Spleen (tissue), 11 donors: ENCODE measurements around the gene LRRC57. TPM values are rescaled to one million over a fixed set of nuclear protein-coding genes. Genes with fewer than 3 reads are reported as not detected.

Experiments
- DNase-seq: peaks from one replicate; pipeline ENCODE4 v3.0.0-alpha.2; 2020
- H3K27ac ChIP-seq, 8 donors: fragments of 200-600 bp; sonication (generic) in 7 of 8; 1 replicate in 4 of 8; 2 replicates in 4 of 8; pipeline versions ENCODE4 v1.5.0 to v1.8.0; 2016 to 2021; ENCODE audit warnings: inconsistent platforms in 4 of 8, mild to moderate bottlenecking in 4 of 8, moderate library complexity in 1 of 8
- H3K27me3 ChIP-seq, 7 donors: fragments of 200-600 bp; sonication (generic) in 6 of 7; replicated peaks in 1 of 7; 1 replicate in 4 of 7; 2 replicates in 3 of 7; pipeline versions ENCODE4 v1.5.0 to v1.8.0; 2016 to 2021; ENCODE audit warnings: inconsistent platforms in 3 of 7, mild to moderate bottlenecking in 1 of 7
- H3K36me3 ChIP-seq, 6 donors: fragments of 200-600 bp; sonication (generic) in 5 of 6; 1 replicate in 4 of 6; 2 replicates in 2 of 6; pipeline versions ENCODE4 v1.5.0 to v1.8.0; 2016 to 2021; ENCODE audit warnings: inconsistent platforms in 2 of 6
- H3K4me1 ChIP-seq, 6 donors: fragments of 200-600 bp; sonication (generic) in 5 of 6; 1 replicate in 3 of 6; 2 replicates in 3 of 6; pipeline versions ENCODE4 v1.5.0 to v1.8.0; 2016 to 2021; ENCODE audit warnings: inconsistent platforms in 3 of 6
- H3K4me3 ChIP-seq, 8 donors: fragments of 200-600 bp; sonication (generic) in 7 of 8; 1 replicate in 4 of 8; 2 replicates in 4 of 8; pipeline versions ENCODE4 v1.5.0 to v1.8.0; 2016 to 2021; ENCODE audit warnings: inconsistent platforms in 4 of 8, mild to moderate bottlenecking in 4 of 8, moderate library complexity in 2 of 8
- H3K9me3 ChIP-seq, 8 donors: fragments of 200-600 bp; sonication (generic) in 7 of 8; 1 replicate in 4 of 8; 2 replicates in 4 of 8; pipeline versions ENCODE4 v1.5.0 to v1.8.0; 2016 to 2021; ENCODE audit warnings: inconsistent platforms in 4 of 8
- POLR2A ChIP-seq, 3 donors: fragments of 450-650 bp; IDR thresholded peaks; one replicate each; pipeline ENCODE4 v1.5.1; 2017; ENCODE audit warnings: antibody characterized with exemption in 3 of 3, mild to moderate bottlenecking in 1 of 3
- POLR2AphosphoS5 ChIP-seq, 3 donors: sonication (generic); formaldehyde crosslinking; IDR thresholded peaks; one replicate each; pipeline ENCODE4 v1.5.1; 2017; ENCODE audit warnings: antibody characterized with exemption in 3 of 3
- WGBS, 5 donors: extraction: QIAGEN DNeasy Blood & Tissue Kit in 3 of 5; methylation state at CpG; one replicate each; pipeline versions ENCODE4 v1.1.5 to v1.1.7; 2013 to 2018; 5-methylcytosine and 5-hydroxymethylcytosine counted together
- intact Hi-C: fragments of 100-400 bp; cut with DNase I; formaldehyde crosslinking; loops from one replicate; pipeline ENCODE4 v1.15.0; 2023; ENCODE audit warnings: low total_unique reads
- polyA plus RNA-seq, 3 donors: library from polyadenylated mRNA; stranded (reverse); fragments of 200-250 nt; gene quantifications; one replicate each; pipeline ENCODE4 v1.2.1, GENCODE V29; 2013
- total RNA-seq, 7 donors: library from RNA; depleted of rRNA in 3 of 7; stranded (reverse); fragments of >200 nt in 3 of 7; fragmentation: NEBNext Ultra II Directional in 4 of 7; extraction: Animal tissue kit (Norgen Biotek cat#: 25700) in 4 of 7; gene quantifications; one replicate each; pipeline versions ENCODE4 v1.1.0 to v1.2.1, GENCODE V29; 2016 to 2021
- TF ChIP-seq, protein P1 (sequence below), 11 experiments: fragments of 200-600 bp in 7 of 11; fragments of 450-650 bp in 4 of 11; sonication (generic) in 4 of 11; IDR thresholded peaks in 8 of 11; conservative IDR thresholded peaks in 3 of 11; 1 replicate in 7 of 11; 2 replicates in 4 of 11; pipeline versions ENCODE4 v1.4.0 to v1.8.0; 2016 to 2021; ENCODE audit warnings: antibody characterized with exemption in 11 of 11, inconsistent platforms in 4 of 11, mild to moderate bottlenecking in 1 of 11
- donor health status: healthy with polysubstance abuse.
- donor health status: DM: no; HTN: no; CAD: no; lungs with moderate emphysema.
- donor health status: DM: no; HTN: no; CAD: no.
- donor health status: Bipolar disorder and iron deficiency.
- donor health status: healthy.
- donor health status: DM: no; HTN: no; CAD: no.
- donor health status: DM: yes; HTN: yes; CAD: no.

The LRRC57 gene
- total and polyA plus RNA-seq, 10 donors, result 3.9 to 21.4 (median 16.3) TPM

DNA sequence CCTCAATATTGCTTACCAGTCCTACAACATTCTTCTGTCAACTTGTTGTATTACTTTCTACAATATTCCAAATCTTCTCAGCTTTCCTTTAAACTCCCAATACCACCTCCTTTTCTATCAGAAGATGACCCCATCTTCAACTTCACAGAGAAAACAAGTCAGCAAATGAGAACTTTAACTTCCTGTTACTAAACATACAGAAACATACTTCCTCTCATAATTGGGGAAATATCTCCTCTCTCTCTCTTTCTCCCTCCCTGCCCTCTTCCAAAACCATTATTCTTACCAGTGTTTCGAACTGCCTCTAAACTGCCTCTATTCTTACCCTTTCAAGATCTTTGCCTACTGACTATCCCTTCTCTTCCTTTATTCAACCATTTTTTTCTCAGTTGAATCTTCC is 54.9 kb downstream of the LRRC57 start:
- H3K27ac ChIP-seq, result peak overlapping the region; percentile 87 to 96 (median 94)
- H3K36me3 ChIP-seq, result no peaks in the 10 kb centered on the region
- WGBS, 5 donors, result 30 to 56% (median 45%) methylated on average over 1 of the region's 1 CpG
- peak overlapping the region in 2 of 8 donors; percentile 12 to 95 for H3K4me3 ChIP-seq
- no peak for TF ChIP-seq POLR2AphosphoS5 (IDR thresholded peaks at IDR 0.05)
- TF ChIP-seq POLR2A (IDR thresholded peaks at IDR 0.05), result no peak
- TF ChIP-seq, protein P1, sequence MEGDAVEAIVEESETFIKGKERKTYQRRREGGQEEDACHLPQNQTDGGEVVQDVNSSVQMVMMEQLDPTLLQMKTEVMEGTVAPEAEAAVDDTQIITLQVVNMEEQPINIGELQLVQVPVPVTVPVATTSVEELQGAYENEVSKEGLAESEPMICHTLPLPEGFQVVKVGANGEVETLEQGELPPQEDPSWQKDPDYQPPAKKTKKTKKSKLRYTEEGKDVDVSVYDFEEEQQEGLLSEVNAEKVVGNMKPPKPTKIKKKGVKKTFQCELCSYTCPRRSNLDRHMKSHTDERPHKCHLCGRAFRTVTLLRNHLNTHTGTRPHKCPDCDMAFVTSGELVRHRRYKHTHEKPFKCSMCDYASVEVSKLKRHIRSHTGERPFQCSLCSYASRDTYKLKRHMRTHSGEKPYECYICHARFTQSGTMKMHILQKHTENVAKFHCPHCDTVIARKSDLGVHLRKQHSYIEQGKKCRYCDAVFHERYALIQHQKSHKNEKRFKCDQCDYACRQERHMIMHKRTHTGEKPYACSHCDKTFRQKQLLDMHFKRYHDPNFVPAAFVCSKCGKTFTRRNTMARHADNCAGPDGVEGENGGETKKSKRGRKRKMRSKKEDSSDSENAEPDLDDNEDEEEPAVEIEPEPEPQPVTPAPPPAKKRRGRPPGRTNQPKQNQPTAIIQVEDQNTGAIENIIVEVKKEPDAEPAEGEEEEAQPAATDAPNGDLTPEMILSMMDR (IDR thresholded peaks at IDR 0.05 in 8 of 11, conservative IDR thresholded peaks at IDR 0.05 in 3 of 11), result no peak
- no peaks in the 10 kb centered on the region for H3K27me3 ChIP-seq
- intact Hi-C loops, result no loop called here
- H3K4me1 ChIP-seq, result peaks cover 64 to 89% (median 82%) of the 10 kb centered on the region in 6 donors
- no peak for DNase-seq
- no peaks in the 10 kb centered on the region for H3K9me3 ChIP-seq

DNA sequence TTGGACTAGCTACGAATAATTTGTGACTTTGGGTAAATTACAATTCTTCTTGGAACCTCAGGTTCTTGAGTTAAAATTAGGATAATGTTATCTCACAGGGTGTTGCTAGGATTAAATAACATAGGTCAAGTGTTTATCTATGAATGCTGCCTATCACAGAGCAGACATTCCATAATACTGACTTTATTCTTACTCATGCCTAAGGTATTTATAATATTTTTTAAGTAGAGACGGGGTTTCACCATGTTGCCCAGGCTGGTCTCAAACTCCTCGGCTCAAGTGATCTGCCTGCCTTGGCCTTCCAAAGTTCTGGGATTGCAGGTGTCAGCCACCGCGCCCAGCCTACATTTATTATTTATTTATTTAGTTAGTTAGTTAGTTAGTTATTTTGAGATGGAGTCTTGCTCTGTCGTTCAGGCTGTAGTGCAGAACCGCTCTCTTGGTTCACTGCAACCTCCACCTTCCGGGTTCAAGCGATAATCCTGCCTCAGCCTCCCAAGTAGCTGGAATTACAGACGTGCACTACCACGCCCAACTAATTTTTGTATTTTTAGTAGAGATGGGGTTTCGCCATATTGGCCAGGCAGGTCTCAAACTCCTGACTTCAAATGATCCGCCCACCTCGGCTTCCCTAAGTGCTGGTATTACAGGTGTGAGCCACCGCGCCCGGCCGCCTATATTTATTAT is 56.9 kb downstream of the LRRC57 start:
- Histone ChIP-seq H3K9me3 (no peaks in the 10 kb centered on the region), H3K36me3 (peaks cover 0 to 5% (median 0%) of the 10 kb centered on the region in 6 donors), H3K4me3 (peak overlapping the region; percentile 46 to 89 (median 78)), H3K27ac (peak overlapping the region; percentile 86 to 99 (median 96)), H3K4me1 (peaks cover 54 to 86% (median 75%) of the 10 kb centered on the region in 6 donors), H3K27me3 (no peaks in the 10 kb centered on the region)
- TF ChIP-seq POLR2A (IDR thresholded peaks at IDR 0.05) (no peak), POLR2AphosphoS5 (IDR thresholded peaks at IDR 0.05) (no peak)
- TF ChIP-seq, protein P1 (IDR thresholded peaks at IDR 0.05 in 8 of 11, conservative IDR thresholded peaks at IDR 0.05 in 3 of 11), result no peak
- WGBS, 5 donors, result 90 to 93% (median 91%) methylated on average over 18 of the region's 18 CpGs
- intact Hi-C loops, result no loop called here
- DNase-seq, result no peak

DNA sequence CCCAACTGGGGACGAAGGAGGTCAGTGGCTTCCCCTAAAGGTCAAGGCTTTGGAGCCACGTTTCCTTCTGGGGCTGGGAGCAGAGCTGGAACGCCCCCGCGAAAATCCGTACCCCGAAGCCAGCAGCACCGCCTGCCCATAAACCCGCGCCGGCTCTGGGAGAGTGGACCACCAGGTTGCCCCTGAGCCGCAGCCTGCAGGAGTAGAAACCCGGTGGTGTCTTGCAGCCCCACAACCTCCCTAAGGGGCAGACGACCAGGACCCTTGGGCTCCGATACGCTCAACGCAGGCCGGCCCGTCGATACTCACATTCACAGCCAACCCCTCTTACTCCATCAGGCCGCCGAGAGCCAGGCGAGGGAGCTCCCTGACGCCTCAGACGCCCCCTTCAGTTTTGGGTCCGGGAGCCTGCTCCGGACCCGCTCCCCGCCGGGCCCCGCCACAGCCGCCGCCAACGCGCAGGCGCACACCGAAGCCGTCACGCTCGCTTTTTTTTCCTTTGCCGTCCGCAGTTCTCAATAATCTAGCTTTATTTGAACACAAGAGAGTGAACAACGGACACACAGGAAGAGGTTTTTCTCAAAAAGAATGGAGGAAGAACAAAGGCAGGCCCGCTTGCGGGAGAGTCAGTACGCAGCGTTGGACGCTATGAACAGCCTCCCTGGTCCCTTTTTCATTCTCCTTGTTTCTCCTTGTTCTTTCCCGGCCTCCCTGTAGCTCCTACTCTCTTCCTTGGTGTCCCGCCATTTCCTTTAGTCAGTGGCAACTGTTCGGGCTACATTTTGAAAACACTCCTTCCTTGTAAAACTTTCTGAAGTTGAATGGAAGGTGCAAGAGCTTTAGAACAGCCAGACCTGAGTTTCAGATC is 57.7 kb downstream of the LRRC57 start, which contains the start of gene ZNF106:
ZNF106 (minus strand) TSS at position 471 of the 868 bp plus-strand sequence. CDS start 18,852 bp downstream, outside the sequence.
- peak within 1 kb of the TSS; percentile 46 to 89 (median 78) for H3K4me3 ChIP-seq
- intact Hi-C loops, result no loop called here
- H3K4me1 ChIP-seq, result peaks cover 48 to 86% (median 67%) of the 10 kb centered on the region in 6 donors
- H3K27ac ChIP-seq, result peak within 1 kb of the TSS; percentile 86 to 99 (median 96)
- TF ChIP-seq POLR2A (IDR thresholded peaks at IDR 0.05) (peak in 2 of 3 donors; percentile 80 to 85), POLR2AphosphoS5 (IDR thresholded peaks at IDR 0.05) (peak; percentile 96 to 98 (median 97))
- TF ChIP-seq, protein P1 (IDR thresholded peaks at IDR 0.05 in 8 of 11, conservative IDR thresholded peaks at IDR 0.05 in 3 of 11), result peak in 4 of 11 experiments; percentile 9 to 16 (median 11)
- no peaks in the 10 kb centered on the region for H3K27me3 ChIP-seq
- no peaks in the 10 kb centered on the region for H3K9me3 ChIP-seq
- peaks cover 0 to 13% (median 0%) of the 10 kb centered on the region in 6 donors for H3K36me3 ChIP-seq
- 0 to 1% (median 1%) methylated on average over 43 to 51 of the region's 51 CpGs for WGBS, 5 donors
- DNase-seq, result peak; percentile 96
